Measurements from ENCODE around the gene HSD17B12. TPM values are rescaled to one million over a fixed set of nuclear protein-coding genes. Genes with fewer than 3 reads are reported as not detected.

The HSD17B12 gene
- total and polyA plus RNA-seq, 2 of the 4 experiments (the other 2 are of a cell fraction): 38.0 to 44.6 TPM

- Histone ChIP-seq H3K9me3 (ENCODE audit: control insufficient read depth, insufficient read depth, low read length) (no peaks in the 10 kb centered on the region), H3K36me3 (ENCODE audit: control insufficient read depth, insufficient read depth, low read length) (peaks cover 6% of the 10 kb centered on the region), H2BK15ac (ENCODE audit: low read depth, low read length) (no peak overlapping the region), H3K4me1 (ENCODE audit: control insufficient read depth, insufficient read depth, low read length) (peaks cover 1% of the 10 kb centered on the region; the same call in 1 of the 2 replicates), H3K79me1 (ENCODE audit: low read depth in 1 of 2, low read length in 2 of 2) (peaks cover 36 to 66% of the 10 kb centered on the region in 2 experiments), H3K56ac (ENCODE audit: extremely low read depth, insufficient read depth, low read length) (no peak overlapping the region), H3K27me3 (ENCODE audit: control insufficient read depth, insufficient read depth, low read length) (no peaks in the 10 kb centered on the region), H3K4ac (ENCODE audit: low read depth, low read length) (no peak overlapping the region), H2AK5ac (ENCODE audit: low read depth, low read length) (no peak overlapping the region), H3K4me3 (ENCODE audit: insufficient read depth, low read depth, low read length) (no peak overlapping the region), H3K4me2 (ENCODE audit: low read depth, low read length) (no peak overlapping the region), H3K23ac (ENCODE audit: low read depth, low read length) (no peak overlapping the region), H2BK5ac (ENCODE audit: low read depth, low read length, poor library complexity, severe bottlenecking) (no peak overlapping the region), H4K20me1 (ENCODE audit: insufficient read depth, low read length) (peaks cover 18% of the 10 kb centered on the region), H2BK120ac (ENCODE audit: low read depth, low read length) (no peak overlapping the region), H2AK9ac (replicated peaks; ENCODE audit: low read depth, low read length, poor library complexity) (no peak overlapping the region), H4K5ac (ENCODE audit: low read depth, low read length) (no peak overlapping the region), H4K91ac (ENCODE audit: insufficient read depth, low read depth, low read length) (no peak overlapping the region), H2BK20ac (ENCODE audit: low read depth, low read length) (no peak overlapping the region), H3K18ac (ENCODE audit: low read depth, low read length) (no peak overlapping the region), H2AFZ (replicated peaks; ENCODE audit: low read length, poor library complexity) (no peak overlapping the region), H3K14ac (replicated peaks; ENCODE audit: low read depth, low read length) (no peak overlapping the region), H3K27ac (ENCODE audit: insufficient read depth, low read length) (no peak overlapping the region), H3K9me1 (ENCODE audit: insufficient read depth, low read length) (peaks cover 16% of the 10 kb centered on the region), H4K8ac (ENCODE audit: low read depth in 2 of 2, low read length in 2 of 2) (no peak overlapping the region), H3K9ac (ENCODE audit: low read depth, low read length) (no peak overlapping the region)
- in situ Hi-C loops (cut with MboI; ENCODE audit: low sequenced_read_pairs): no loop called here
- dilution Hi-C loops (cut with HindIII; ENCODE audit: low sequenced_read_pairs, unreplicated experiment): no loop called here
- ChIA-PET POLR2A (ENCODE audit: unreplicated experiment) (no interaction called here), CTCF (no interaction called here)
- WGBS, 2 experiments (ENCODE audit: extremely low coverage in 2 of 2, insufficient read length in 1 of 2): no CpG with 5 or more reads among the region's 4 CpGs
- ATAC-seq (ENCODE audit: low read depth): no peak
- intact Hi-C loops (cut with micrococcal nuclease): no loop called here
- no peak for TF ChIP-seq FOS (IDR thresholded peaks at IDR 0.05; ENCODE audit: low read depth, low read length)
- TF ChIP-seq CEBPB (IDR thresholded peaks at IDR 0.05; ENCODE audit: low read depth, low read length): no peak
- TF ChIP-seq MXI1 (IDR thresholded peaks at IDR 0.05; ENCODE audit: borderline replicate concordance, low read depth, low read length): no peak
- no peak for TF ChIP-seq BHLHE40 (IDR thresholded peaks at IDR 0.05; ENCODE audit: low read depth, low read length)
- TF ChIP-seq, protein P1, sequence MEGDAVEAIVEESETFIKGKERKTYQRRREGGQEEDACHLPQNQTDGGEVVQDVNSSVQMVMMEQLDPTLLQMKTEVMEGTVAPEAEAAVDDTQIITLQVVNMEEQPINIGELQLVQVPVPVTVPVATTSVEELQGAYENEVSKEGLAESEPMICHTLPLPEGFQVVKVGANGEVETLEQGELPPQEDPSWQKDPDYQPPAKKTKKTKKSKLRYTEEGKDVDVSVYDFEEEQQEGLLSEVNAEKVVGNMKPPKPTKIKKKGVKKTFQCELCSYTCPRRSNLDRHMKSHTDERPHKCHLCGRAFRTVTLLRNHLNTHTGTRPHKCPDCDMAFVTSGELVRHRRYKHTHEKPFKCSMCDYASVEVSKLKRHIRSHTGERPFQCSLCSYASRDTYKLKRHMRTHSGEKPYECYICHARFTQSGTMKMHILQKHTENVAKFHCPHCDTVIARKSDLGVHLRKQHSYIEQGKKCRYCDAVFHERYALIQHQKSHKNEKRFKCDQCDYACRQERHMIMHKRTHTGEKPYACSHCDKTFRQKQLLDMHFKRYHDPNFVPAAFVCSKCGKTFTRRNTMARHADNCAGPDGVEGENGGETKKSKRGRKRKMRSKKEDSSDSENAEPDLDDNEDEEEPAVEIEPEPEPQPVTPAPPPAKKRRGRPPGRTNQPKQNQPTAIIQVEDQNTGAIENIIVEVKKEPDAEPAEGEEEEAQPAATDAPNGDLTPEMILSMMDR (conservative IDR thresholded peaks at IDR 0.05; ENCODE audit: low read depth, low read length): no peak
- TF ChIP-seq, protein P2, sequence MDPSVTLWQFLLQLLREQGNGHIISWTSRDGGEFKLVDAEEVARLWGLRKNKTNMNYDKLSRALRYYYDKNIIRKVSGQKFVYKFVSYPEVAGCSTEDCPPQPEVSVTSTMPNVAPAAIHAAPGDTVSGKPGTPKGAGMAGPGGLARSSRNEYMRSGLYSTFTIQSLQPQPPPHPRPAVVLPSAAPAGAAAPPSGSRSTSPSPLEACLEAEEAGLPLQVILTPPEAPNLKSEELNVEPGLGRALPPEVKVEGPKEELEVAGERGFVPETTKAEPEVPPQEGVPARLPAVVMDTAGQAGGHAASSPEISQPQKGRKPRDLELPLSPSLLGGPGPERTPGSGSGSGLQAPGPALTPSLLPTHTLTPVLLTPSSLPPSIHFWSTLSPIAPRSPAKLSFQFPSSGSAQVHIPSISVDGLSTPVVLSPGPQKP (IDR thresholded peaks at IDR 0.05; ENCODE audit: borderline replicate concordance, low read depth, low read length): no peak
- no peak for TF ChIP-seq POLR2A (IDR thresholded peaks at IDR 0.05; ENCODE audit: low read depth, low read length)
- TF ChIP-seq SMC3 (IDR thresholded peaks at IDR 0.05; ENCODE audit: low read depth, low read length): no peak
- no peak for TF ChIP-seq RFX5 (IDR thresholded peaks at IDR 0.05; ENCODE audit: low read depth, low read length)
- no peak for TF ChIP-seq USF2 (IDR thresholded peaks at IDR 0.05; ENCODE audit: low read depth, low read length)
- DNase-seq: no peak
- BruUV-seq (replicated peaks): no TSS peak
Measured at GRCh38 chr11:43688394-43688793, 7.9 kb downstream of the HSD17B12 start.

All from IMR-90 (cell line).